Activated naive CD4-positive, alpha-beta T cell treated with anti-CD3 and anti-CD28 coated beads for 36 hours (primary cell): ENCODE results near the gene PFKFB3. TPM values are rescaled to one million over a fixed set of nuclear protein-coding genes. Genes with fewer than 3 reads are reported as not detected.

ENCODE experiments used
- CTCF ChIA-PET: fragments of 350-600 bp; sonication (Branson Sonifier 250); formaldehyde crosslinking; loops from one replicate; lab custom pipeline; 2021; ENCODE audit warnings: antibody characterized with exemption; lab: Charles Lee
- DNase-seq: peaks from one replicate; pipeline ENCODE4 v3.0.0-alpha.2; 2020
- H3K27ac Mint-ChIP-seq: one replicate; pipeline ENCODE4 v1.8.0; 2021; ENCODE audit warnings: mild to moderate bottlenecking, mixed read lengths
- H3K27me3 Mint-ChIP-seq: one replicate; pipeline ENCODE4 v1.8.0; 2021; ENCODE audit warnings: low read depth, mixed read lengths
- H3K36me3 Mint-ChIP-seq: one replicate; pipeline ENCODE4 v1.8.0; 2021; ENCODE audit warnings: low read depth, mixed read lengths
- H3K4me1 Mint-ChIP-seq: one replicate; pipeline ENCODE4 v1.8.0; 2021; ENCODE audit warnings: low read depth, mixed read lengths
- H3K4me3 Mint-ChIP-seq: one replicate; pipeline ENCODE4 v1.8.0; 2021; ENCODE audit warnings: mild to moderate bottlenecking, moderate library complexity, mixed read lengths
- H3K9me3 Mint-ChIP-seq: one replicate; pipeline ENCODE4 v1.8.0; 2021; ENCODE audit warnings: mixed read lengths
- intact Hi-C: fragments of 100-400 bp; cut with micrococcal nuclease; formaldehyde crosslinking; loops from one replicate; pipeline ENCODE4 v1.15.1; 2023
- total RNA-seq, 2 experiments: library from RNA; stranded (reverse); gene quantifications; one replicate each; pipeline ENCODE4 v1.2.3, GENCODE V29; 2021

Gene PFKFB3
- total RNA-seq, 2 experiments from 2014 or later, result 87.7 to 88.5 TPM

GRCh38 chr10:6249698-6250097 is 47.0 kb downstream of the PFKFB3 start:
- Mint-ChIP-seq H3K9me3 (no peaks in the 10 kb centered on the region), H3K27me3 (no peaks in the 10 kb centered on the region), H3K4me1 (peaks cover 5% of the 10 kb centered on the region), H3K27ac (no peak overlapping the region), H3K4me3 (no peak overlapping the region), H3K36me3 (peaks cover 3% of the 10 kb centered on the region)
- CTCF ChIA-PET, result no interaction called here
- intact Hi-C loops, result no loop called here
- DNase-seq, result no peak

DNA sequence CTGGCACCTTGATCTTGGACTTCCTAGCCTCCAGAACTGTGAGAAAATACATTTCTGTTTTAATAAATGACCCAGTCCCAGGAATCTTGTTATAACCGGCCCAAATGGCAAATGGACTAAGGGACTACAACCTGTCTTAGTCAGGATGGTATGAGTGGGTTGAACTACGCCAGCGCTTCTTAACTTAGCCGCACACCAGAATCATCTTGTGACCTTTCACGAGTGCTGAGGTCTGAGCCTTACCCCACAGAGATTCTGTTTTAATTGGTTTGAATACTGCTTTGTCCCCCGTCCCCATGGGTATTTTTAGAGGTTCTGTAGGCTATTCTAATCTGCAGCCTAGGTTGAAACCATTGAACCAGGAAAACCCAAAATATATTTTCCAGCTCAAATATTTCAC is 48.0 kb downstream of the PFKFB3 start:
- CTCF ChIA-PET, result no interaction called here
- intact Hi-C loops, result no loop called here
- no peak for DNase-seq
- H3K4me1 Mint-ChIP-seq, result peaks cover 5% of the 10 kb centered on the region
- no peaks in the 10 kb centered on the region for H3K9me3 Mint-ChIP-seq
- H3K36me3 Mint-ChIP-seq, result peaks cover 3% of the 10 kb centered on the region
- no peaks in the 10 kb centered on the region for H3K27me3 Mint-ChIP-seq
- no peak overlapping the region for H3K4me3 Mint-ChIP-seq
- H3K27ac Mint-ChIP-seq, result no peak overlapping the region

- Mint-ChIP-seq H3K36me3 (peaks cover 6% of the 10 kb centered on the region), H3K27me3 (no peaks in the 10 kb centered on the region), H3K9me3 (peaks cover 2% of the 10 kb centered on the region), H3K27ac (no peak overlapping the region), H3K4me1 (peaks cover 5% of the 10 kb centered on the region), H3K4me3 (no peak overlapping the region)
- intact Hi-C loops, result no loop called here
- CTCF ChIA-PET, result interaction anchor here (0.9 kb wide), 1 partner anchor 28 kb away, joined by 4 read pairs; no protein-coding TSS in a partner anchor
- DNase-seq, result no peak
Measured at GRCh38 chr10:6254201-6254600, 51.5 kb downstream of the PFKFB3 start.

- Mint-ChIP-seq H3K9me3 (peaks cover 2% of the 10 kb centered on the region), H3K27me3 (no peaks in the 10 kb centered on the region), H3K4me1 (peaks cover 5% of the 10 kb centered on the region), H3K27ac (no peak overlapping the region), H3K36me3 (peaks cover 9% of the 10 kb centered on the region), H3K4me3 (no peak overlapping the region)
- intact Hi-C loops, result no loop called here
- DNase-seq, result no peak
- CTCF ChIA-PET, result interaction anchor here (0.5 kb wide), 1 partner anchor 36 kb away, joined by 5 read pairs; no protein-coding TSS in a partner anchor
Measured at GRCh38 chr10:6255548-6256061, 52.9 kb downstream of the PFKFB3 start.

DNA sequence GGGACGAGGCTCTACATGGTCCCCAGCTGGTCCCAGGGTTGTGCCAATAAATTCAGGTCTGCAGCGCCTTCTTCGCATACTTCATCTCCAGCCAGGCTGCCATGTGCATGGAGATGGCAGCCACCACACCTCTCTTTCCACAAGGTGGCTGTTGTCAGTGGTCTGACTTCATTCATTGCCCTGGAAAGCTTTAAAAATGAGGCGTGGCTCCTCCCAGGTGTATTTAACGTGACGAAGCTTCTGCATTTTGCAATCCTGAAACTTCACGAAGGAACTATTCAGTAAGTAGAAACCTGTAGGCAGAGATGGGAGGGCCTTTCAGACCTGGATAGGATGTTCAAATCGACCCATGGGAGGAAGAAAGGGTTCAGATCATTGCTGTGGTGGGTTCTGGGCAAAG is 53.7 kb downstream of the PFKFB3 start:
- Mint-ChIP-seq H3K9me3 (peaks cover 7% of the 10 kb centered on the region), H3K4me3 (no peak overlapping the region), H3K27ac (no peak overlapping the region), H3K27me3 (no peaks in the 10 kb centered on the region), H3K4me1 (peaks cover 5% of the 10 kb centered on the region), H3K36me3 (peaks cover 13% of the 10 kb centered on the region)
- CTCF ChIA-PET, result interaction anchor here (0.5 kb wide), 1 partner anchor 35 kb away, joined by 5 read pairs; no protein-coding TSS in a partner anchor
- no peak for DNase-seq
- intact Hi-C loops, result no loop called here

- no peaks in the 10 kb centered on the region for H3K27me3 Mint-ChIP-seq
- peaks cover 3% of the 10 kb centered on the region for H3K4me1 Mint-ChIP-seq
- H3K4me3 Mint-ChIP-seq, result no peak overlapping the region
- CTCF ChIA-PET, result no interaction called here
- no peak for DNase-seq
- H3K9me3 Mint-ChIP-seq, result peaks cover 8% of the 10 kb centered on the region
- intact Hi-C loops, result no loop called here
- H3K36me3 Mint-ChIP-seq, result peaks cover 15% of the 10 kb centered on the region
- H3K27ac Mint-ChIP-seq, result no peak overlapping the region
Measured at GRCh38 chr10:6259153-6259552, 56.4 kb downstream of the PFKFB3 start.

DNA sequence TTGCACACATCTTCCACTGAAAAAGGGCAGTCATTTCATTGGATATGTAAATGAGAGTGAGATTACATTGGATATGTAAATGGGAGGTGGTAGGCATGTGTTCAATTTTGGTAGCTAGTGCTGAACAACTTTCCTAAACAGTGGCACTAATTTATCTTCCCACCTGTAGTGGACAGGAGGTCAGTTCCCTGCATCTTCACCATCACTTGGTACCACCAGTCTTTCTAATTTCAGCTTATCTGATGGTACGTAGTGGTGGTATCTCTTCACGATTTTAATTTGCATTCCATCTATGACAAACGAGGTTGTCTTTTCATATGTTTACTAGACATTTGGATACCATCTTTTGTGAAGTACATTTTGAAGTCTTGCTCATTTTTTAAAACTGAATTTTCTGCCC is 58.1 kb downstream of the PFKFB3 start:
- intact Hi-C loops, result no loop called here
- Mint-ChIP-seq H3K4me1 (no peaks in the 10 kb centered on the region), H3K36me3 (peaks cover 15% of the 10 kb centered on the region), H3K27me3 (no peaks in the 10 kb centered on the region), H3K9me3 (peaks cover 8% of the 10 kb centered on the region), H3K4me3 (no peak overlapping the region), H3K27ac (no peak overlapping the region)
- CTCF ChIA-PET, result no interaction called here
- no peak for DNase-seq

DNA sequence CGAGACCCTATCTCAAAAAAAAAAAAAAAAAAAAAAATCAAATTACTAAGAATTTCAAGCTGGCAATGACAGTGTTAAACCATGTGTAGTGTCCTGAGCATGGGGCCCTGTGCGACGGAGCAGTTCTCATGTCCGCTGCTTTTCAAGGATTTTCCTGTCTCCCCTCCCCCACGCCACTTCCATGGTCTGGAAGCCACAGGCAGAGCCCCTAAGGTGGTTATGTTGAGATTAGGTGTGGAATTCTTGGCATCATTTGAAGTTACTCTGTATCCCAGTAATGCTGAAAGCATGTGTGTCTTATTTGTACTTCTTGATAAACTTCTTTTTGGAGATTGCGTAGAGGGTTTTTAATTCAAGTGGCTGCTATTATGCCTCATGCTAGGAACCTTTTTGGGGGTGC is 65.2 kb downstream of the PFKFB3 start:
- intact Hi-C loops, result loop anchor here (1.0 kb wide), 1 partner anchor 29 kb away; no protein-coding TSS in a partner anchor
- H3K4me3 Mint-ChIP-seq, result no peak overlapping the region
- peak overlapping the region; percentile 51 for H3K27ac Mint-ChIP-seq
- peaks cover 40% of the 10 kb centered on the region for H3K4me1 Mint-ChIP-seq
- H3K9me3 Mint-ChIP-seq, result peaks cover 1% of the 10 kb centered on the region
- H3K36me3 Mint-ChIP-seq, result peaks cover 6% of the 10 kb centered on the region
- no peaks in the 10 kb centered on the region for H3K27me3 Mint-ChIP-seq
- CTCF ChIA-PET, result no interaction called here
- DNase-seq, result no peak

DNA sequence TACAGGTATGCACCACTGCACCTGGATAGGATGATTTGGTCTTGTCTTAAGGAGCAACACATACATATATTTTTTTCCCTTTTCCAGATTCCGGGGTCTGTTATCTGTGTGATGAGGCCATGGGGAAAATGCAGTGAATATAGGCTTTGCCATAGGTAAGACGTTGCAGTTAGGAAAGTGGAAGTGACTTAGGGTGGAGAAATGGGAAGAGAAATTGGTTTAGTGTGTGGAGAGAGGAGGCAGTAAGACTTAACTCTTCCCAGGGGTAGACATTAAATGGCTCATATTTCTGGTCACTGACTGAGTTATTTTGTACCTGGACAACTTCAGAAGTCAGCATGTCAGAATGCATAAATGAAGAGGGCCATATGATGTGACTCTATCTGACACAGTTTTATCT is 66.7 kb downstream of the PFKFB3 start:
- Mint-ChIP-seq H3K36me3 (peaks cover 5% of the 10 kb centered on the region), H3K27me3 (no peaks in the 10 kb centered on the region), H3K4me1 (peaks cover 43% of the 10 kb centered on the region), H3K4me3 (no peak overlapping the region), H3K9me3 (no peaks in the 10 kb centered on the region), H3K27ac (peak overlapping the region; percentile 93)
- intact Hi-C loops, result no loop called here
- CTCF ChIA-PET, result no interaction called here
- no peak for DNase-seq

GRCh38 chr10:6269953-6270867 is 67.5 kb downstream of the PFKFB3 start:
- Mint-ChIP-seq H3K4me3 (peak overlapping the region; percentile 13), H3K27me3 (no peaks in the 10 kb centered on the region), H3K36me3 (peaks cover 5% of the 10 kb centered on the region), H3K9me3 (no peaks in the 10 kb centered on the region), H3K27ac (peak overlapping the region; percentile 93), H3K4me1 (peaks cover 50% of the 10 kb centered on the region)
- CTCF ChIA-PET, result interaction anchor here (0.6 to 1.6 kb wide), 2 partner anchors 11 to 76 kb away, joined by 3 to 4 read pairs; no protein-coding TSS in a partner anchor
- intact Hi-C loops, result loop anchor here (1.0 to 10.0 kb wide), 7 partner anchors 25 to 315 kb away; partner anchors contain the start of gene PRKCQ
- peak; percentile 90 for DNase-seq

GRCh38 chr10:6270951-6271350 is 68.2 kb downstream of the PFKFB3 start:
- CTCF ChIA-PET, result interaction anchor here (0.5 to 1.6 kb wide), 3 partner anchors 10 to 127 kb away, joined by 3 to 4 read pairs (median 4); no protein-coding TSS in a partner anchor
- no peaks in the 10 kb centered on the region for H3K27me3 Mint-ChIP-seq
- H3K36me3 Mint-ChIP-seq, result peaks cover 5% of the 10 kb centered on the region
- no peaks in the 10 kb centered on the region for H3K9me3 Mint-ChIP-seq
- H3K27ac Mint-ChIP-seq, result peak overlapping the region; percentile 93
- peaks cover 57% of the 10 kb centered on the region for H3K4me1 Mint-ChIP-seq
- intact Hi-C loops, result loop anchor here (1.0 to 10.0 kb wide), 7 partner anchors 24 to 314 kb away; partner anchors contain the start of gene PRKCQ
- no peak overlapping the region for H3K4me3 Mint-ChIP-seq
- DNase-seq, result no peak

DNA sequence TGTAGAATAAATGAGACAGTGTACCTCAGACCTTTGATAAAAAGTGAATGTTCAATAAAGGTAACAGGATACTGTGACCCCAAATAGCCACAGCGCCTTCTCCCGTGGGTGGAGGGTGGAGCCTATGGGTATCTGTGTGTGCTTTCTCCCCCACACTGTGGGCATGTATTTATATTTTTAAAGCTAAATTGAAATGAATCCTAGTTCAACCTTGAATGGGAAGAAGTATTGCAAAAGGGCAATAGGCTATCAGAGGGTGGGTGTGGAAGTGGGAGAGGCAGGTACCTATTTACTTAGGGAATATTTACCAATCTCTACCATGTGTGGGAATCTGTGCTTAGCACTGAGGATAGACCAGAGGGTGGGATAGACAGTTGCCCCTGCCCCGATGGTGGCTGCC is 68.9 kb downstream of the PFKFB3 start:
- no peak for DNase-seq
- CTCF ChIA-PET, result interaction anchor here (1.6 kb wide), 1 partner anchor 75 kb away, joined by 4 read pairs; no protein-coding TSS in a partner anchor
- H3K27ac Mint-ChIP-seq, result peak overlapping the region; percentile 93

More for the DNA sequence above, 68.9 kb downstream of the PFKFB3 start:
- H3K4me3 Mint-ChIP-seq, result no peak overlapping the region
- intact Hi-C loops, result loop anchor here (2.0 to 10.0 kb wide), 2 partner anchors 221 to 313 kb away; partner anchors contain the start of gene PRKCQ
- no peaks in the 10 kb centered on the region for H3K9me3 Mint-ChIP-seq
- no peaks in the 10 kb centered on the region for H3K27me3 Mint-ChIP-seq
- H3K36me3 Mint-ChIP-seq, result peaks cover 5% of the 10 kb centered on the region
- H3K4me1 Mint-ChIP-seq, result peaks cover 63% of the 10 kb centered on the region
